Uterus (tissue), 4 donors: Measurements from ENCODE around the gene MPP3. TPM values are rescaled to one million over a fixed set of nuclear protein-coding genes. Genes with fewer than 3 reads are reported as not detected.

Source experiments
- DNase-seq, 2 donors: peaks; one replicate each; pipeline ENCODE4 v3.0.0-alpha.2; 2019 to 2020
- H3K27ac ChIP-seq, 2 donors: fragments of 200-600 bp; sonication (generic); 1 replicate in 1 of 2; 2 replicates in 1 of 2; pipeline ENCODE4 v1.5.1; 2016 to 2018
- H3K27me3 ChIP-seq, 2 donors: fragments of 200-600 bp; sonication (generic); one replicate each; pipeline ENCODE4 v1.5.1; 2018 to 2019; ENCODE audit warnings: control low read depth in 1 of 2
- H3K36me3 ChIP-seq, 2 donors: fragments of 200-600 bp; sonication (generic); one replicate each; pipeline ENCODE4 v1.5.1; 2019; ENCODE audit warnings: control low read depth in 1 of 2
- H3K4me1 ChIP-seq, 2 donors: fragments of 200-600 bp; sonication (generic); one replicate each; pipeline ENCODE4 v1.5.1; 2018 to 2019; ENCODE audit warnings: control low read depth in 1 of 2
- H3K4me3 ChIP-seq, 2 donors: fragments of 200-600 bp; sonication (generic); 1 replicate in 1 of 2; 2 replicates in 1 of 2; pipeline ENCODE4 v1.5.1; 2018 to 2019; ENCODE audit warnings: mild to moderate bottlenecking in 1 of 2
- H3K9me3 ChIP-seq, 2 donors: fragments of 200-600 bp; sonication (generic); one replicate each; pipeline ENCODE4 v1.5.1; 2019; ENCODE audit warnings: control low read depth in 1 of 2
- CTCF ChIP-seq, 4 experiments: fragments of 200-600 bp in 2 of 4; fragments of 450-650 bp in 2 of 4; sonication (generic) in 2 of 4; IDR thresholded peaks; one replicate each; pipeline ENCODE4 v1.5.1; 2016 to 2019; ENCODE audit warnings: antibody characterized with exemption in 4 of 4, mild to moderate bottlenecking in 2 of 4, moderate library complexity in 1 of 4
- POLR2A ChIP-seq, 2 donors: fragments of 450-650 bp; IDR thresholded peaks; one replicate each; pipeline ENCODE4 v1.6.1; 2016; ENCODE audit warnings: antibody characterized with exemption in 2 of 2, mild to moderate bottlenecking in 1 of 2, moderate library complexity in 1 of 2
- intact Hi-C: fragments of 100-400 bp; cut with DNase I; formaldehyde crosslinking; loops from one replicate; pipeline ENCODE4 v1.15.1; 2023; ENCODE audit warnings: low total_unique reads
- total RNA-seq, 4 donors: library from RNA; depleted of rRNA in 3 of 4; stranded (reverse); fragments of >200 nt in 3 of 4; gene quantifications; one replicate each; pipeline versions ENCODE4 v1.1.0 to v1.2.4, GENCODE V29; 2014 to 2023
- donor health status: DM: yes; HTN: yes; CAD: no.

The MPP3 gene
- total RNA-seq, 4 donors from 2014 or later = 5.6 to 21.2 (median 15.8) TPM

DNA sequence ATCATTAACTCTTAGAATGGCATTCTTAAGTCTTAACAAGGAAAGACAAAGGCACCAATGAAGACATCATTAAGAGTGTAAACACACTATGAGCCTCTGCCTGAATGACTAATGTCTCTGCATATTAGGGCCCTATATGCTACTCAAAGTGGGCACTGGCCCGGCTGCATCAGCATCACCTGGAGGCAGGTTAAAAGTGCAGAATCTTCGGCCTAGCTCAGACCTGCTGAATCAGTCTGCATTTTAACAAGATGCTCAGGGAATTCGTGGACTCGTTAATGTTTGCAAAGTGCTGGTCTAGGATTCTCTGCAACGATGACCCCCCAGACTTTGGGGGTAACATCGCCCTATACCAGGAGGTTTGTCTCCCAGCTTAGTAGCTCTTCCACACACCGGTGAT is 6.7 kb downstream of the MPP3 start:
- intact Hi-C loops = no loop called here
- no peak for TF ChIP-seq POLR2A (IDR thresholded peaks at IDR 0.05)
- no peak for TF ChIP-seq CTCF (IDR thresholded peaks at IDR 0.05)
- no peak for DNase-seq
- H3K4me1 ChIP-seq = no peaks in the 10 kb centered on the region
- no peak overlapping the region for H3K27ac ChIP-seq
- H3K9me3 ChIP-seq = no peaks in the 10 kb centered on the region
- no peaks in the 10 kb centered on the region for H3K27me3 ChIP-seq
- H3K36me3 ChIP-seq = no peaks in the 10 kb centered on the region
- no peak overlapping the region for H3K4me3 ChIP-seq

- Histone ChIP-seq H3K27ac (no peak overlapping the region), H3K27me3 (no peaks in the 10 kb centered on the region), H3K4me3 (no peak overlapping the region), H3K4me1 (no peaks in the 10 kb centered on the region), H3K36me3 (no peaks in the 10 kb centered on the region), H3K9me3 (no peaks in the 10 kb centered on the region)
- intact Hi-C loops = no loop called here
- TF ChIP-seq POLR2A (IDR thresholded peaks at IDR 0.05) (no peak), CTCF (IDR thresholded peaks at IDR 0.05) (no peak)
- DNase-seq = no peak
Observed at GRCh38 chr17:43825567-43825966, 7.4 kb downstream of the MPP3 start.

GRCh38 chr17:43823350-43824084 is 9.4 kb downstream of the MPP3 start:
- intact Hi-C loops = no loop called here
- no peaks in the 10 kb centered on the region for H3K4me1 ChIP-seq
- TF ChIP-seq CTCF (IDR thresholded peaks at IDR 0.05) (no peak), POLR2A (IDR thresholded peaks at IDR 0.05) (no peak)
- no peaks in the 10 kb centered on the region for H3K27me3 ChIP-seq
- H3K27ac ChIP-seq = peak overlapping the region; percentile 20 to 37
- no peaks in the 10 kb centered on the region for H3K36me3 ChIP-seq
- no peak overlapping the region for H3K4me3 ChIP-seq
- peak in 1 of 2 donors; percentile 34 for DNase-seq
- no peaks in the 10 kb centered on the region for H3K9me3 ChIP-seq

DNA sequence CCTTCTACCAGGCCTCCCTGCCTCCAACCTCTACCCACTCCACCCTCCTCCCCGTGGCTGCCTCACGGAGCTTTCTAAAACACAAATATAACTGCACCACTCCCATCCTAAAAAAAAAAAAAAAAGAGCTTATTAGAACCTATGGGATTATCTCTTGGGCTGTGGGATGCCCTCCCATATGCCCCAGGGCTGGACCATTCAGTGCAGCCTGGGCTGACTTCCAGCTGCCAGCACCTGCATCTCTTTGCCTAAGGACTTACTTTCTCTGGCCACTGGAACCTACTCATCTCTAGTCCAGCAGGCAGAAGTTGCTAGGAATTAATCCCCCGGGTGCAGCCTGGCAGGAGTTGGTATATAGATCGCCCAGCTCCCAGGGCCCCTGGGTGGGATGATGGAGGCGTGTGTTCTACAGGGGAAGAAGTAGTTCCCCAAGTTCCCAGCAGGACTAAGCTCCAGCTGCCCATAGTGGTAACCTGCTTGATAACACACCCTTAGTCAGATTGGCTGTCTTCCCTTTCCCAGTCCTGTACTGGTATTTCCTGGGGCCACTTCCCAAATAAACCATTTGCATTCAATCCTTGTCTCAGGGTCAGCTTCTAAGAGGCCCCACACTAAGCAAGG is 10.3 kb downstream of the MPP3 start:
- TF ChIP-seq POLR2A (IDR thresholded peaks at IDR 0.05) (no peak), CTCF (IDR thresholded peaks at IDR 0.05) (no peak)
- Histone ChIP-seq H3K9me3 (no peaks in the 10 kb centered on the region), H3K27me3 (no peaks in the 10 kb centered on the region), H3K4me3 (no peak overlapping the region), H3K36me3 (no peaks in the 10 kb centered on the region), H3K27ac (peak overlapping the region in 1 of 2 donors; percentile 20), H3K4me1 (no peaks in the 10 kb centered on the region)
- DNase-seq = no peak
- intact Hi-C loops = no loop called here

DNA sequence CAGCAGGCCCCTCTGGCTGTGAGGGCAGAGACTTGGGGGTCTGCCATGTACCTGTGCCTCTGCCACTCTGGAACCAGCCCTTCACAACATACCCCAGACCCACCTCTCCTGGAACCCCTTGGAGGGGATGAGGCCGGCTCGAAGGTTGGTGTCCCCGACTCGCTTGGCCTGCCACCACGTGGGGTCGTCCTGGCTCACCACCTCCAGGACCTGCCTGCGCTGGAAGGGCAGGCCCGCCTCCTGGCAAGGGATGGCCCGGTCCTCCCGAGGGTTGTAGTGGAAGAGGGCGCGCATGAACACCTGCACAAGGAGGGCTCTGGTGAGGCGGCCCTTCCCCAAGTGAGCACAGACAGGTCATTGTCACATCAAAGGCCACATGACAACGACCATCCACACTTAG is 12.2 kb downstream of the MPP3 start:
- Histone ChIP-seq H3K4me3 (no peak overlapping the region), H3K27ac (no peak overlapping the region), H3K9me3 (no peaks in the 10 kb centered on the region), H3K36me3 (no peaks in the 10 kb centered on the region), H3K27me3 (no peaks in the 10 kb centered on the region), H3K4me1 (no peaks in the 10 kb centered on the region)
- DNase-seq = peak in 1 of 2 donors; percentile 12
- intact Hi-C loops = no loop called here
- TF ChIP-seq POLR2A (IDR thresholded peaks at IDR 0.05) (no peak), CTCF (IDR thresholded peaks at IDR 0.05) (no peak)
